NCI-H526 treated with DMSO at 0.1 percent for 48 hours (cell line): ENCODE measurements around the gene SIGLECL1.
"Not testable (repeated sequence)": the region's sequence is repeated elsewhere in the genome, so short reads cannot be mapped to it uniquely, and the experiment has no call there.

Source experiments
- DNase-seq: peaks from one replicate; lab custom pipeline; 2025; lab: John Stamatoyannopoulos, UW

The SIGLECL1 gene

DNA sequence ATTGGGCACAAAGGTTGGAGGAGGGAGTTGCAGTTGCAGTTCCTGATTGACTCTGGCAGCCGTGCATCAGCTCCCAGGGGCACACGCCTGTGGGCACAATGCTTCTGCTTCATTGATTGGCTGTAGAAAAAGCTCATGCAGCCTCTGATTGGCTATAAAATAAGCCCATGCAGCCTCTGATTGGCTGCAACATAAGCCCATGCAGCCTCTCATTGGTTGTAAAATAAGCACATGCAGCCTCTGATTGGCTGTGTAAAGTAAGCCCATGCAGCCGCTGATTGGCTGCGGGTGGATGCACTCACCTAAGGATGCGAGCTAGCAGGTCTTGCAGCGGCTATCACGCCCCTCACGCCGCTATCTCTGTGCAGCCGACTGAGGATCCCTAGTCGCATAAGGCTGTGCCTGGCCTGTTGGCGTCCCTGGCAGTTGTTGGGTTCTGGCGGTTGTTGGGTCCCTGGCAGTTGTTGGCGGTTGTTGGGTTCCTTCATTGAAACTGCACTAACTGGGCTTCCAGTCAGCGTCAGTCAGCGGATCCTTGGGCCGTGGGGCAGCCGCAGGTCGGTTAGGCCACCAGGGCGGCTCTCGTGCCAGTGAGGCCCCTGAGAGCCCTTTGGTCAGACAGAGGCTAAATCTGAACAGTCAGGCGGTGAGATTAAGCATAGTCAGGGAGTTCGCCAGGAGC lies at the start of gene SIGLECL1:
SIGLECL1 (plus strand) TSS at position 295 of the 682 bp plus-strand sequence. CDS start 12,993 bp downstream, outside the sequence.
- DNase-seq = no peak

DNA sequence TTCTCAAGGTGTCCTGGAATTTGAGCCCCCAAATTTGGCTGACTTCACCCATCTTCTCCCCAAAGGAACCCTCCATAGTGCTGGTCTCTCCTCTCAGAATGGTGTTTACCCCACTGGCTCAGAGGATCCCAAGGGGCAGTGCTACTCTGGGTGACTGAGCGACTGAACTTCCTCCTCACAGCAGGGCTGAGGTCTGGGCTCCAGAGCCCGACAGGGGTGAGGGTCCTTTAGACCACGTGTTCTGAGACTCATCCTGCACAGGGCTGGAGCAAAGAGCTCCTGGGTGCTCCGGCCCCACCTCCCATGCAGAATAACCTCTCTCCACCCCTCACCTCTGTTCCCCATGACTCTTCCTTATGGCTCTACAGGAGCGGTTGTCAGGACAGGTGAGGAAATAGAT lies 49.2 kb upstream of the SIGLECL1 start:
- DNase-seq = no peak

DNA sequence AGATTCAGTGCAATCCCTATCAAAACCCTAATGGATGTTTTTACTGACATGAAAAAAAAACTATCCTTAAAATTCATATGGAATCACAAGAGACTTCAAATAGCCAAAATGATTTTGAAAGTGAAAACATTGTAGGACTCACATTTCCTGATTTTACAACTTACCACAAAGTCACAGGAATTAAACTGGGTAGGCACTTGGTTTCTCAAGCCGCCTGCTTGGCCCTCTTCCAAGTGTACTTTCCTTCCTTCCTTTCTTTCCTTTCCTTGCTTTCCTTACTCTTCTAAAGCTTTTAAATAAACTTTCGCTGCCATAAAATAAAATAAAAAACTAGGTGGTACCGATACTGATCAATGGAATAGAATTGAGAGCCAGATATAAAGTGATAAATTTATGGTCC lies 47.0 kb upstream of the SIGLECL1 start:
- no peak for DNase-seq

DNA sequence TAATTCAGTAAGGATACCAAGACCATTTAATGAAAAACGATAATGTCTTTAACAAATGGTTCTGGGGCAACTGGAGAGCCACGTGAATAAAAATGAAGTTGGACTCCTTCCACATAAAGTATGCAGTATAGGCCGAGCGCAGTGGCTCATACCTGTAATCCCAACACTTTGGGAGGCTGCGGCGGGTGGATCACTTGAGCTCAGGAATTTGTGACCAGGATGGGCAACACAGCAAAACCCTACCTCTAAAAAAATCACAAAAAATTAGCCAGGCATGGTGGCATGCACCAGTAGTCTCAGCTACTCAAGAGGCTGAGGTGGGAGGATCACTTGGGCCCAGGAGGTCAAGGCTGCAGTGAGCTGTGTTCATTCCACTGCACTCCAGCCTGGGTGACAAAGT lies 46.6 kb upstream of the SIGLECL1 start:
- no peak for DNase-seq

- DNase-seq = no peak
Observed at GRCh38 chr19:51207747-51208146, 43.1 kb upstream of the SIGLECL1 start.

DNA sequence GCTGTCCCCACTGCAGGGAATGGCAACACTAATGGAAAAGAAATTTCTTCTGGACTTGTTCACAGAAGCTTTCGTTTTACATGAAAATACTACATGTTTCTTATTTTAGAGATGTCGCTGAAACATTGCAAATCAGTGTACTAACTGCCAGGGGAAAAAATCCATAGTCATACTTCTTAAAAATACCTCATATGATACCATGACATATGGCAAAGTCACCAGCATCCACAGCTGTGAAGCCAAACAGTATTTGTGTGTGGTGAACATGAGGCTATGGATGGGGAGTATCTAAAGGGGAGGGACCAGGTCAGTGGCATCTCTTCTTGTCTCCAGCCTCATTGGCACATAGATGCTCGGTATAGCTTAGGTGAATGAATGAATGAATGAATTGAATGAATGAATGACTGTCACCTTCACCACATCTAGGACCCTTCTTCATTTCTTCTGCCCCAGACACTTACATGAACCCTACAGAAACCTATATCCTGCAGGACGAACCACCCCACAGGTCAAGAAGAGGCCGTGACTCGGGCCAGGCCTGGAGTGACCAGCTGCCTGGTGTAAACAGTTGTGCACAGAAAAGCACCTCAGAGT lies 40.6 kb upstream of the SIGLECL1 start:
- DNase-seq = no peak

DNA sequence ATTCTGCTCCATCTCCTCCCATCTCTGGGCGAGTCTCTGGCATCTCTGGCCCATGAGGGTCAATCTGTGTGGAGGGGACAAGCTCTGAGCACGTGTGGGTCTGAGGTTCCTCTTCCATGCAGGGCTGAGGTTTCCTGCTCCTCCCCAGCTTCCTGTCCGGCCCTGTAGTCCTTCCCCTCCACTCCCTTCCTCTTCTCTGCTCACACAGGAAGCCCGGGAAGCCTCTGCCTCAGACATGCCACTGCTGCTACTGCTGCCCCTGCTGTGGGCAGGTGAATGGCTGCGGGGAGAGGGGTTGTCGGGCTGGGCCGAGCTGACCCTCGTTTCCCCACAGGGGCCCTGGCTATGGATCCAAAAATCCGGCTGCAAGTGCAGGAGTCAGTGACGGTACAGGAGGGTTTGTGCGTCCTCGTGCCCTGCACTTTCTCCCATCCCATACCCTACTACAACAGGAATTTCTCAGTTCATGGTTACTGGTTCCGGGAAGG lies 40.0 kb upstream of the SIGLECL1 start:
- DNase-seq = not testable (repeated sequence)

DNA sequence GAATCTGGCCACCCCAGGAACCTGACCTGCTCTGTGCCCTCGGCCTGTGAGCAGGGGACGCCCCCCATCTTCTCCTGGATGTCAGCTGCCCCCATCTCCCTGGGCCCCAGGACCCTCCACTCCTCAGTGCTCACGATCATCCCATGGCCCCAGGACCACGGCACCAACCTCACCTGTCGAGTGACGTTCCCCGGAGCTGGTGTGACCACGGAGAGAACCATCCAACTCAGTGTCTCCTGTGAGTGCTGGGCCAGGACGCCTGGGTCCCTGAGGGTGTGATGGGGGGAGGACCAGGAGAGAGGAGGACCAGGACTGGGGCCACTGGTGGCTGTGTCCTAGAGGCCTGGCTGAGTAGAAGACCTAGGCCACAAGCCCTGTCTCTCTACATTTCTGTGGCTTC lies 39.0 kb upstream of the SIGLECL1 start:
- DNase-seq = no peak

DNA sequence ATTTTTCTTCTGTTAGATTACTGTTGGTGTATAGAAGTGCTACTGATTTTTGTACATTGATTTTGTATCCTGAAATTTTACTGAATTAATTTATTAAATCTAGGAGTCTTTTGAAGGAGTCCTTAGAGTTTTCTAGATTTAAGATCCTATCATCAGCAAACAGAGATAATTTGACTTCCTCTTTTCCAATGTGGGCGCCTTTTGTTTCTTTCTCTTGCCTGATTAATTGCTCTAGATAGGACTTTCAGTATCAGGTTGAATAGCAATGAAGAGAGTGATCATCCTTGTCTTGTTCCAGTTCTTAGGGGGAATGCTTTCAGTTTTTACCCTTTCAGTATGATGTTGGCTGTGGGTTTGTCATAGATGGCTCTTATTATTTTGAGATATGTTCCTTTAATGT lies 31.6 kb upstream of the SIGLECL1 start:
- DNase-seq = no peak

DNA sequence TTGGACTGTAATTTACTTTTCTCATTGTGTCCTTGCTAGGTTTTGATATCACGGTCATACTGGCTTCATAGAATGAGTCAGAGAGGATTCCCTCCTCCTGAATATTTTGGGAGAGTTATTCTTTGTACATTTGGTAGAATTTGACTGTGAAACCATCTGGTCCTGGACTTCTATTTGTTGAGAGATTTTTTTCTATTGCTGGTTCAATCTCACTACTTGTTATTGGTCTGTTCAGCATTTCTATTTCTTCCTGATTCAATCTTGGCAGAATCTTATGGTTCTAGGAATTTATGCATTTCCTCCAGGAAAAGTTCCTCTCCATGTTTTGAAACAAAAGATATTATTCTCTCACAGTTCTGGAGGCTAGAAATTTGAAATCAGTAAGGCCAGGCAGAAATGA lies 30.9 kb upstream of the SIGLECL1 start:
- DNase-seq = no peak

GRCh38 chr19:51220996-51221395 lies 29.9 kb upstream of the SIGLECL1 start:
- no peak for DNase-seq

GRCh38 chr19:51224163-51224641 lies 26.7 kb upstream of the SIGLECL1 start:
- no peak for DNase-seq

DNA sequence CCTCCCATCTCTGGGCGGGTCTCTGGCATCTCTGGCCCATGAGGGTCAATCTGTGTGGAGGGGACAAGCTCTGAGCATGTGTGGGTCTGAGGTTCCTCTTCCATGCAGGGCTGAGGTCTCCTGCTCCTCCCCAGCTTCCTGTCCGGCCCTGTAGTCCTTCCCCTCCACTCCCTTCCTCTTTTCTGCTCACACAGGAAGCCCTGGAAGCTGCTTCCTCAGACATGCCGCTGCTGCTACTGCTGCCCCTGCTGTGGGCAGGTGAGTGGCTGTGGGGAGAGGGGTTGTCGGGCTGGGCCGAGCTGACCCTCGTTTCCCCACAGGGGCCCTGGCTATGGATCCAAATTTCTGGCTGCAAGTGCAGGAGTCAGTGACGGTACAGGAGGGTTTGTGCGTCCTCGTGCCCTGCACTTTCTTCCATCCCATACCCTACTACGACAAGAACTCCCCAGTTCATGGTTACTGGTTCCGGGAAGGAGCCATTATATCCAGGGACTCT lies 25.9 kb upstream of the SIGLECL1 start, which contains the start of gene CD33:
CD33 (plus strand) TSS at position 183 of the 496 bp plus-strand sequence; CDS start at position 222, 39 bp downstream.
- DNase-seq = not testable (repeated sequence)

- DNase-seq = no peak
Observed at GRCh38 chr19:51226067-51226466, 24.8 kb upstream of the SIGLECL1 start.

DNA sequence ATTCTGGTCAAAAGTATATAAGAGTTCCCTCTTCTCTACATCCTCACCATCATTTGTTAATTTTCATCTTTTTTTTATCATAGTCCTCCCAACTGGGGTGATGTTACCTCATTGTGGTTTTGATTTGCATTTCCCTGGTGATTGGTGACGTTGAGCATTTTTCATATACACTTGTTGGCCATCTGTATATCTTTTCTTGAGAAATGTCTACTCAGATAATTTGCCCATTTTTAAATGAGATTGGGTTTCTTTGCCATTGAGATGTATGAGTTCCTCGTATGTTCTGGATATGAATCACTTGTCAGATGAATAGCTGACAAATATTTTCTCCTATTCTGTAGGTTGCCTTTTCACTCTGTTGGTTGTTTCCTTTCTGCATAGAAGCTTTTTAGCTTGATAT lies 23.6 kb upstream of the SIGLECL1 start:
- no peak for DNase-seq

DNA sequence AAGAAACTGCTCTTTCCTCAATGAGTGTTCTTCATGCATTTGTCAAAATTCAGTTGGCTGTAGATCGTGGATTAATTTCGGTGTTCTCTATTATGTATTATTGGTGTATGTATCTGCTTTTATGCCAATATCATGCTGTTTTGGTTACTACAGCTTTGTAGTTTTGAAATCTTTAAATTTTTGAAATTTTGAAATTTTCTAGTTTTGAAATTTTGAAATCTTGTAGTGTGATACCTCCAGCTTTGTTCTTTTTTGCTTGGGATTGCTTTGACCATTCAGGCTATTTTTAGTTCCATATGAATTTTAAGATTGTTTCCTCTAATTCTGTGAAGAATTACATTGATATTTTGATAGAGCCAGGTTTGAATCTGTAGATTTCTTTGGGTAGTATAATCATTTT lies 22.9 kb upstream of the SIGLECL1 start:
- DNase-seq = no peak

GRCh38 chr19:51240866-51241265 lies 10.0 kb upstream of the SIGLECL1 start:
- DNase-seq = no peak

GRCh38 chr19:51242881-51243630 lies 7.8 kb upstream of the SIGLECL1 start:
- no peak for DNase-seq

DNA sequence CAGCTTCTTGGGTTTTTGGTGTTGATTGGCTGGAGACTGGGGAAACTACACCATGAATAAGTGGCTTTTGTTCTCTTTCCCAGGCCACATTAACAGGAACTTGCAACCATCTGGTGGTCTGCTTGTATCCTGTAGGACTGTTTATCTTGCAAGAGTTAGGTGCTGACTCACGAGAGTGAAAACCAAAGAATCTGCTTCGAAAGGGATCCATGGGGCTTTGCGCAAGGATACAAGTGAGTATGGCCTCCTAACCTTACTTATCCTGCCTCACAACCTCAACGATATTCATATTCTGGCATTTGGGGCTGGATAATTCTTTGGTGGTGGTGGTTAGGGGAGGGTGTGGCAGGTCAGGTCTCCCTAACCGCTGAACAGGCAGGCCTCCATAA lies 4.7 kb upstream of the SIGLECL1 start:
- no peak for DNase-seq

DNA sequence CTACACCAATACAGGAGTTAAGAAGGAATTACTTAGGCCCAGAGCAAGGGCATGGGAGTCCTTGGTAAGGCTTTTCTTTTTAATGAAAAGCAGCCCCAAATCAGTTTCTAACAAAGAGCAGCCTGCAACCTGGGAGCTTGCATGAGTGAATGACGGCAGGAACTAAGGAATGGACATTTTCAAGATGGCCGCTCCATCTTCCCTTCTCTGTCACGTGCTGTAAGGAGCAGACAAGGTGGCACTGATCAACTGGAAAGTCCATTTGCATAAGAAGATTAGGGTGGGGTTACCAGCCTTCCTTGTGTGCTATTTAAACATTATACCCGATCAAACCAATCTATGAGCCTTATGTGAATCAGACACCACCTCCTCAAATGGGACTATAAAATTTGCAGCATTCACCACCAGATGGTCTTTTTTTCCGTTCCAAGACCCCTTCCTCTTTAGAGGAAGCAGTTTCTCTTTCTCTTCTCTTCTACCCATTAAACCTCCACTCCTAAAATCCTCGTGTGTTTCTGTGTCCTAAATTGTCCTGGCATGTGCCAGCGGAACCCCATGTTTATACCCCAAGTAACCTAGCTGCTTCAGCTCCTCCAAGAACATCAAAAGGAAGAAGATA lies 2.8 kb upstream of the SIGLECL1 start:
- DNase-seq = no peak

DNA sequence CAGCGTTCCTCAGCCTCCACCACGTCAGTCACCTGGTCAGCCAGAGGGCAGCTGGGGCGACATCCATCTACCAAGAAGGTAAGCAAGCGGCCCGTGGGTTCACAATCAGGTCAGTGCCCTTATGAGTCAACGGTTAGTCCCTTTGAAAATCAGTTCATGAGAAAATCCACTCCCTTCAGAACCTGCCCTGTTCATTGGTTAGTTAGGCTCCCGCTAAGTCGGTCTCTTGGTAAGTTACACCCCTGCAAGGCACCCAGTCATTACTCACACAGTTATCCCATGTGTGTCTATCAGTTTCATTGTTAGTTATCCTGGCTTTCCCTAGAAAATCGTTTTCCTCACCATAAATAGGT lies 564 bp downstream of the SIGLECL1 start:
- no peak for DNase-seq
